ENCODE data around the gene ANGEL2. TPM values are rescaled to one million over a fixed set of nuclear protein-coding genes. Genes with fewer than 3 reads are reported as not detected.
"Not testable (repeated sequence)": the region's sequence is repeated elsewhere in the genome, so short reads cannot be mapped to it uniquely, and the experiment has no call there.

Gene ANGEL2
- total and polyA plus RNA-seq, 2 of the 4 experiments (the other 2 are of a cell fraction) = 13.4 to 44.1 TPM

DNA sequence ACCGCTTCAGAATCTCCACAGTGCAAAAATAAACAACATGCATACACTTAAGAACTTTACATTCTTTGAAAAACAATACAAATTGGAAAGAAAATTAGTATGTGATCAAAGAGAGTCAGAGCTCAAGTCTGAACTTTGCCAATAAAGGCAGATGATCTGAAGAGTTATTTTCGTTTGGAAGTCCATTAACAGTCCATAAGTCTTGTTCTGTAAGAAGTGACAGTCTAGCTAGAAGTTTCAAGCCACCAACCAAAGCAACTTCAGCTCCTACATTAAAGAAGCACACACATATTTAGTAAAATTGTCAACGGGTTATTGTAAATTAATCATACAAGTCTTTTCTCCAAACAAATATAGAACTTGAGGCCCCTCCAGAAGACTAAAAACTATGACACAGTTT, 20.7 kb downstream of the ANGEL2 start:
- Histone ChIP-seq H2BK20ac (ENCODE audit: low read depth, low read length) (no peak overlapping the region), H3K4me1 (ENCODE audit: control insufficient read depth, insufficient read depth, low read length) (no peaks in the 10 kb centered on the region), H3K18ac (ENCODE audit: low read depth, low read length) (no peak overlapping the region), H3K27me3 (ENCODE audit: control insufficient read depth, insufficient read depth, low read length) (no peaks in the 10 kb centered on the region), H3K4ac (ENCODE audit: low read depth, low read length) (no peak overlapping the region), H2AFZ (replicated peaks; ENCODE audit: low read length, poor library complexity) (no peak overlapping the region), H2BK120ac (ENCODE audit: low read depth, low read length) (no peak overlapping the region), H3K36me3 (ENCODE audit: control insufficient read depth, insufficient read depth, low read length) (peaks cover 12% of the 10 kb centered on the region), H2BK5ac (ENCODE audit: low read depth, low read length, poor library complexity, severe bottlenecking) (no peak overlapping the region), H3K9me3 (ENCODE audit: control insufficient read depth, insufficient read depth, low read length) (no peaks in the 10 kb centered on the region), H3K9me1 (ENCODE audit: insufficient read depth, low read length) (no peaks in the 10 kb centered on the region), H4K20me1 (ENCODE audit: insufficient read depth, low read length) (no peaks in the 10 kb centered on the region), H2AK9ac (replicated peaks; ENCODE audit: low read depth, low read length, poor library complexity) (no peak overlapping the region), H2BK15ac (ENCODE audit: low read depth, low read length) (no peak overlapping the region), H3K14ac (replicated peaks; ENCODE audit: low read depth, low read length) (no peak overlapping the region), H4K91ac (ENCODE audit: insufficient read depth, low read depth, low read length) (no peak overlapping the region), H3K9ac (ENCODE audit: low read depth, low read length) (no peak overlapping the region), H3K27ac (ENCODE audit: insufficient read depth, low read length) (no peak overlapping the region), H4K5ac (ENCODE audit: low read depth, low read length) (no peak overlapping the region), H3K4me2 (ENCODE audit: low read depth, low read length) (no peak overlapping the region), H3K79me1 (ENCODE audit: low read depth in 1 of 2, low read length in 2 of 2) (no peaks in the 10 kb centered on the region), H3K56ac (ENCODE audit: extremely low read depth, insufficient read depth, low read length) (no peak overlapping the region), H4K8ac (ENCODE audit: low read depth in 2 of 2, low read length in 2 of 2) (no peak overlapping the region), H3K4me3 (ENCODE audit: insufficient read depth, low read depth, low read length) (no peak overlapping the region), H2AK5ac (ENCODE audit: low read depth, low read length) (no peak overlapping the region), H3K23ac (ENCODE audit: low read depth, low read length) (no peak overlapping the region)
- dilution Hi-C loops (cut with HindIII; ENCODE audit: low sequenced_read_pairs, unreplicated experiment) = no loop called here
- no peak for TF ChIP-seq FOS (IDR thresholded peaks at IDR 0.05; ENCODE audit: low read depth, low read length)
- no peak for TF ChIP-seq RFX5 (IDR thresholded peaks at IDR 0.05; ENCODE audit: low read depth, low read length)
- no TSS peak for BruUV-seq (replicated peaks)
- ChIA-PET POLR2A (ENCODE audit: unreplicated experiment) (no interaction called here), CTCF (interaction anchor here (0.5 to 1.7 kb wide), 10 partner anchors 10 to 330 kb away, joined by 3 to 10 read pairs (median 4); no protein-coding TSS in a partner anchor)
- in situ Hi-C loops (cut with MboI; ENCODE audit: low sequenced_read_pairs) = loop anchor here (10.0 to 25.0 kb wide), 2 partner anchors 180 to 333 kb away; no protein-coding TSS in a partner anchor
- no CpG with 5 or more reads among the region's 3 CpGs for WGBS, 2 experiments (ENCODE audit: extremely low coverage in 2 of 2, insufficient read length in 1 of 2)
- no peak for ATAC-seq (ENCODE audit: low read depth)
- no peak for DNase-seq
- intact Hi-C loops (cut with micrococcal nuclease) = loop anchor here (1.0 to 10.0 kb wide), 7 partner anchors 71 to 518 kb away; partner anchors contain the start of genes NSL1 and TATDN3

DNA sequence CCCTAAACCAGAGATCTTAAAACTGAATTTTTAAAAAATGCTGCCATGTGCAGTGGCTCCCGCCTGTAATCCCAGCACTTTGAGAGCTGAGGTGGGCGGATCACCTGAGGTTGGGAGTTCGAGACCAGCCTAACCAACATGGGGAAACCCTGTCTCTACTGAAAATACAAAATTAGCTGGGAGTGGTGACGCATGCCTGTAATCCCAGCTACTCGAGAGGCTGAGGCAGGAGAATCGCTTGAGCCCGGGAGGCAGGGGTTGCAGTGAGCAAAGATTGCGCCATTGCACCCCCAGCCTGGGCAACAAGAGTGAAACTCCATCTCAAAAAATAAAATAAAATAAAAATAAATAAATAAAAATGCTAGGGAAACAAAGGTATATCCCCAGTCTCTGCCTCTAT, 21.7 kb downstream of the ANGEL2 start:
- peaks cover 10% of the 10 kb centered on the region; the same call in 1 of the 2 replicates for H3K36me3 ChIP-seq (ENCODE audit: control insufficient read depth, insufficient read depth, low read length)
- H2BK120ac ChIP-seq (ENCODE audit: low read depth, low read length); H4K5ac ChIP-seq (ENCODE audit: low read depth, low read length); H2BK15ac ChIP-seq (ENCODE audit: low read depth, low read length); H3K4me1 ChIP-seq (ENCODE audit: control insufficient read depth, insufficient read depth, low read length); H3K27ac ChIP-seq (ENCODE audit: insufficient read depth, low read length); POLR2A ChIA-PET (ENCODE audit: unreplicated experiment); H3K79me1 ChIP-seq (ENCODE audit: low read depth in 1 of 2, low read length in 2 of 2); H3K9me1 ChIP-seq (ENCODE audit: insufficient read depth, low read length); H3K4me2 ChIP-seq (ENCODE audit: low read depth, low read length); H4K91ac ChIP-seq (ENCODE audit: insufficient read depth, low read depth, low read length); H3K9ac ChIP-seq (ENCODE audit: low read depth, low read length); H3K14ac ChIP-seq (replicated peaks; ENCODE audit: low read depth, low read length); H3K4ac ChIP-seq (ENCODE audit: low read depth, low read length); H3K27me3 ChIP-seq (ENCODE audit: control insufficient read depth, insufficient read depth, low read length); H2BK5ac ChIP-seq (ENCODE audit: low read depth, low read length, poor library complexity, severe bottlenecking); H4K8ac ChIP-seq (ENCODE audit: low read depth in 2 of 2, low read length in 2 of 2); H3K18ac ChIP-seq (ENCODE audit: low read depth, low read length); H2AK9ac ChIP-seq (replicated peaks; ENCODE audit: low read depth, low read length, poor library complexity); H3K56ac ChIP-seq (ENCODE audit: extremely low read depth, insufficient read depth, low read length); H2AFZ ChIP-seq (replicated peaks; ENCODE audit: low read length, poor library complexity); DNase-seq; H2AK5ac ChIP-seq (ENCODE audit: low read depth, low read length); H4K20me1 ChIP-seq (ENCODE audit: insufficient read depth, low read length); BruUV-seq (replicated peaks); dilution Hi-C loops (cut with HindIII; ENCODE audit: low sequenced_read_pairs, unreplicated experiment); ATAC-seq (ENCODE audit: low read depth); H3K23ac ChIP-seq (ENCODE audit: low read depth, low read length); H3K4me3 ChIP-seq (ENCODE audit: insufficient read depth, low read depth, low read length); H2BK20ac ChIP-seq (ENCODE audit: low read depth, low read length); H3K9me3 ChIP-seq (ENCODE audit: control insufficient read depth, insufficient read depth, low read length): not testable (repeated sequence)
- CTCF ChIA-PET = interaction anchor here (0.7 kb wide), 1 partner anchor 329 kb away, joined by 3 read pairs; no protein-coding TSS in a partner anchor
- in situ Hi-C loops (cut with MboI; ENCODE audit: low sequenced_read_pairs) = loop anchor here (10.0 to 25.0 kb wide), 2 partner anchors 179 to 332 kb away; no protein-coding TSS in a partner anchor
- intact Hi-C loops (cut with micrococcal nuclease) = loop anchor here (2.0 to 10.0 kb wide), 3 partner anchors 177 to 379 kb away; partner anchors contain the start of genes NSL1 and TATDN3
- no CpG with 5 or more reads among the region's 8 CpGs for WGBS, 2 experiments (ENCODE audit: extremely low coverage in 2 of 2, insufficient read length in 1 of 2)
